OCI-LY7 (cell line): ENCODE data around the gene LRRN3. TPM values are rescaled to one million over a fixed set of nuclear protein-coding genes. Genes with fewer than 3 reads are reported as not detected.
A peak's percentile ranks its signal among the peaks of the same experiment; 100 is the strongest.

Experiments
- BruUV-seq: library from RNA; stranded (reverse); fragments of 400-500 nt; replicated peaks from 2 replicates; lab custom pipeline; 2021; lab: Mats Ljungman, UMichigan
- CTCF ChIA-PET: fragments of 300-600 bp; sonication (Branson Sonifier 250); formaldehyde crosslinking; loops from one replicate; lab custom pipeline; 2022; ENCODE audit warnings: antibody characterized with exemption; ENCODE audit not compliant: unreplicated experiment; lab: Charles Lee
- POLR2A ChIA-PET: fragments of 300-600 bp; sonication (Branson Sonifier 250); formaldehyde crosslinking; loops from one replicate; lab custom pipeline; 2022; ENCODE audit warnings: antibody characterized with exemption; lab: Charles Lee
- DNase-seq: peaks from one replicate; pipeline ENCODE4 v3.0.0-alpha.2; 2015; ENCODE audit warnings: low spot score
- H2AFZ ChIP-seq: fragments of 200-600 bp; sonication (generic), shearing (Covaris generic); 2 replicates; pipeline ENCODE4 v1.6.1; 2014; ENCODE audit warnings: mild to moderate bottlenecking, antibody characterized with exemption, low read length, moderate library complexity
- H3K27ac ChIP-seq: fragments of 200-600 bp; sonication (generic); 2 replicates; pipeline ENCODE4 v1.5.1; 2014; ENCODE audit warnings: mixed run types, low read depth, mild to moderate bottlenecking, moderate library complexity, low read length, inconsistent platforms; ENCODE audit not compliant: poor library complexity, severe bottlenecking
- H3K36me3 ChIP-seq: fragments of 200-600 bp; sonication (generic); 2 replicates; pipeline ENCODE4 v1.6.1; 2014; ENCODE audit warnings: mild to moderate bottlenecking, antibody characterized with exemption, low read length, moderate library complexity, mixed read lengths; ENCODE audit not compliant: insufficient read depth
- H3K4me1 ChIP-seq: fragments of 200-600 bp; sonication (generic); 2 replicates; pipeline ENCODE4 v1.5.1; 2014; ENCODE audit warnings: mild to moderate bottlenecking, low read length; ENCODE audit not compliant: insufficient read depth, poor library complexity, severe bottlenecking
- H3K4me2 ChIP-seq: fragments of 200-600 bp; sonication (generic); 2 replicates; pipeline ENCODE4 v1.6.1; 2014; ENCODE audit warnings: mild to moderate bottlenecking, low read length
- H3K4me3 ChIP-seq: fragments of 200-600 bp; sonication (generic); 2 replicates; pipeline ENCODE4 v1.5.1; 2014; ENCODE audit warnings: mild to moderate bottlenecking, low read depth, low read length; ENCODE audit not compliant: poor library complexity, severe bottlenecking
- H3K79me2 ChIP-seq: fragments of 200-600 bp; sonication (generic); 2 replicates; pipeline ENCODE4 v1.6.1; 2016; ENCODE audit warnings: low read depth, mild to moderate bottlenecking, low read length, moderate library complexity, mixed read lengths; ENCODE audit not compliant: insufficient read depth
- H3K9me2 ChIP-seq: fragments of 200-600 bp; sonication (generic); 2 replicates; pipeline ENCODE4 v1.6.1; 2016; ENCODE audit warnings: mild to moderate bottlenecking, low read length, mixed read lengths; ENCODE audit not compliant: insufficient read depth
- H3K9me3 ChIP-seq: fragments of 200-600 bp; sonication (generic); 2 replicates; pipeline ENCODE4 v1.6.1; 2014; ENCODE audit warnings: mild to moderate bottlenecking, mixed run types, low read length, mixed read lengths
- H4K20me1 ChIP-seq: fragments of 200-600 bp; sonication (generic); 2 replicates; pipeline ENCODE4 v1.6.1; 2014; ENCODE audit warnings: mild to moderate bottlenecking, antibody characterized with exemption, low read length, moderate library complexity, mixed read lengths; ENCODE audit not compliant: insufficient read depth
- EZH2phosphoT487 ChIP-seq: fragments of 200-600 bp; sonication (generic); IDR thresholded peaks from 2 replicates; pipeline ENCODE4 v1.6.1; 2018; ENCODE audit warnings: low read depth, borderline replicate concordance, mild to moderate bottlenecking, mixed run types, antibody characterized with exemption, low read length, moderate library complexity, mixed read lengths
- intact Hi-C: fragments of 100-400 bp; cut with micrococcal nuclease; formaldehyde crosslinking; loops from one replicate; pipeline ENCODE4 v1.10.0; 2022; ENCODE audit not compliant: unreplicated experiment
- total RNA-seq, 2 experiments: library from RNA; depleted of rRNA in 1 of 2; stranded (reverse); fragments of >200 nt in 1 of 2; shearing (Covaris generic) in 1 of 2; gene quantifications; 2 replicates each; pipeline ENCODE4 v1.2.3, GENCODE V29; 2014 to 2022
- TF ChIP-seq, protein P1 (sequence below): fragments of 200-600 bp; sonication (generic); conservative IDR thresholded peaks from 2 replicates; pipeline ENCODE4 v1.5.1; 2014; ENCODE audit warnings: mild to moderate bottlenecking, antibody characterized with exemption, low read length, moderate library complexity, mixed read lengths

The LRRN3 gene
- total RNA-seq, 2 experiments from 2014 or later: not detected

DNA sequence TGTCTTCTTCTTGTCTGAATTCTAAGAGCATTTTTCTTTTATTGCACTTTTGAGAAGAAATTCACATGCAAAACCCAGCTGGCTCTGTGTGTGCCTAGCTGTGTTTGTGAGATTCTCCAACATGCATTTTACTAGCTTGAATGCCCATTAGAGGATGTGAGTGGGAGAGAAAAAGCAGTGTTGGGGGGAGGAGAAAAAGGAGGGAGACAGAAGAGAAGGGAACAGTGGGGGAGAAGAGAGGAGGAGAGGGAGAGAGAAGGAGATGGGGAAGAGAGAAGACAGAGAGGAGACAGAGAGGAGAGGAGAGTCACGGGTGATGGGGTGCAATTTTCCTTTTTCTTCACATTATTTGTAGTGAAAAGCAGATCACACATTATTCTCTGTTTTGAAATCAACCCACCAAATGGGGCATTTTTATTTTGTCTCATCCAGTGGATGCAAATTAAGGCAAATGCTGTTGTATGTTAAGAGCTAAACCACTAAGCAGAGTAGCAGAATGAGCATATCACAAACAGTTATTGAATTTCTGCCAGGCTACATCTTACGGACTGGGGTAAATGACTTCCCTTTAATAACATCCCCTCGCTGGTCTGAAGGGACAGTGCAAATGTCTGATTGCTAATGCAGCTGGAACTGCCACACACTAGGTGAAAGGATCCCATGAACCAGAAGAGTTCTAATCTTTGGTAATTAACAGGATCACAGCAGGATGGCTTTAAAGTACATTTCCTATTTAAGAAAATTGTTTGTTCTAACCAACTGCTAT lies 849 bp downstream of the LRRN3 start:
- intact Hi-C loops: loop anchor here (2.0 to 5.0 kb wide), 2 partner anchors 471 to 643 kb away; partner anchors contain the start of gene IMMP2L
- TF ChIP-seq, protein P1, sequence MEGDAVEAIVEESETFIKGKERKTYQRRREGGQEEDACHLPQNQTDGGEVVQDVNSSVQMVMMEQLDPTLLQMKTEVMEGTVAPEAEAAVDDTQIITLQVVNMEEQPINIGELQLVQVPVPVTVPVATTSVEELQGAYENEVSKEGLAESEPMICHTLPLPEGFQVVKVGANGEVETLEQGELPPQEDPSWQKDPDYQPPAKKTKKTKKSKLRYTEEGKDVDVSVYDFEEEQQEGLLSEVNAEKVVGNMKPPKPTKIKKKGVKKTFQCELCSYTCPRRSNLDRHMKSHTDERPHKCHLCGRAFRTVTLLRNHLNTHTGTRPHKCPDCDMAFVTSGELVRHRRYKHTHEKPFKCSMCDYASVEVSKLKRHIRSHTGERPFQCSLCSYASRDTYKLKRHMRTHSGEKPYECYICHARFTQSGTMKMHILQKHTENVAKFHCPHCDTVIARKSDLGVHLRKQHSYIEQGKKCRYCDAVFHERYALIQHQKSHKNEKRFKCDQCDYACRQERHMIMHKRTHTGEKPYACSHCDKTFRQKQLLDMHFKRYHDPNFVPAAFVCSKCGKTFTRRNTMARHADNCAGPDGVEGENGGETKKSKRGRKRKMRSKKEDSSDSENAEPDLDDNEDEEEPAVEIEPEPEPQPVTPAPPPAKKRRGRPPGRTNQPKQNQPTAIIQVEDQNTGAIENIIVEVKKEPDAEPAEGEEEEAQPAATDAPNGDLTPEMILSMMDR: no peak
- TF ChIP-seq EZH2phosphoT487: no peak
- Histone ChIP-seq H2AFZ (no peak overlapping the region), H3K9me3 (no peaks in the 10 kb centered on the region), H3K27ac (no peak overlapping the region), H3K36me3 (no peaks in the 10 kb centered on the region), H3K9me2 (no peaks in the 10 kb centered on the region), H3K4me2 (peak overlapping the region; percentile 34; the same call in 1 of the 2 replicates), H4K20me1 (no peaks in the 10 kb centered on the region), H3K79me2 (no peaks in the 10 kb centered on the region), H3K4me3 (no peak overlapping the region), H3K4me1 (no peaks in the 10 kb centered on the region)
- DNase-seq: no peak
- ChIA-PET CTCF (no interaction called here), POLR2A (no interaction called here)
- BruUV-seq: no TSS peak

DNA sequence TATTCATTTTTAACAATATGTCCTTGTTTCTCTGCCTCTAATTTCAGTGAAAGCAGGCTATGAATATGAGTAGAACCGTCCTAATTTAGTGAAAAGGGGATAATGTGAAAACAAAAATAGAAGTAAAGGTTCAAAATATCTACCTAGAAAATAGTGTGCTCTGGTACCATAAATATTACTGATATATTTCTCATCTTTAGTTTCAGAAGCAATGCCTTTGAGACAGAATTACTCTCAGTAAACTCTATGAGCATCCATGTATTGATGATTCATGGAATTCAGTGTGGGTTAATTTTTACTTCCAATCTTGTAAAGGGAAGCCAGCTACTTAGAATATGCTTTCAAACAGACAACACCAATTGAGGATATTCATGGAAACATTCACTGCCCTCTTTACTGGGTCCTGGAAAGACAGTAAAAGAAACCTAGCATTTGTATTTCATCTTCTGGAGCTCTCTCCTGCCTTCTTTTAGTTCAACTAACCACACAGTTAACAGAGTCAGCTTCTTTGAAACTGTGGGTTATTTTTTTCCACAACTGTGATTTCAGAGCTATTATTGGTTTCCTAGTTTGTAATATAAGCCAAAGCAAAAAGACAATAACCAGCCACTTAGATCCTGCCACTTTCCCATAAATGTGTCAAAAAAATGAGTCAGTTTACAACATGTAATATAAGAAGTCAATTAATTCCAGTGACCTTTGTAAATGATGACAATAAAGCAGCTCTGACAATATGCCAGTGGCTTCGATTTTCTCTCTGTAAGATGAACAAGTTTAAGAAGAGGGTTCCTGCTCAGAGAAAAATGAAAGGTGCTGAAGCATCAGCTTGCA lies 1.7 kb downstream of the LRRN3 start:
- ChIA-PET CTCF (no interaction called here), POLR2A (no interaction called here)
- intact Hi-C loops: loop anchor here (5.0 kb wide), 1 partner anchor 470 kb away; the partner anchor contains the start of gene IMMP2L
- BruUV-seq: no TSS peak
- no peak for DNase-seq
- no peaks in the 10 kb centered on the region for H4K20me1 ChIP-seq
- peak overlapping the region; percentile 34; the same call in 1 of the 2 replicates for H3K4me2 ChIP-seq
- H3K9me3 ChIP-seq: no peaks in the 10 kb centered on the region
- H3K4me1 ChIP-seq: no peaks in the 10 kb centered on the region
- H3K36me3 ChIP-seq: no peaks in the 10 kb centered on the region
- H3K4me3 ChIP-seq: no peak overlapping the region
- no peak overlapping the region for H2AFZ ChIP-seq
- no peaks in the 10 kb centered on the region for H3K9me2 ChIP-seq
- no peak for TF ChIP-seq EZH2phosphoT487
- TF ChIP-seq, protein P1: no peak
- no peak overlapping the region for H3K27ac ChIP-seq
- no peaks in the 10 kb centered on the region for H3K79me2 ChIP-seq
